Glomerular endothelial cell (primary cell): Measurements from ENCODE around the gene AXIN2. TPM values are rescaled to one million over a fixed set of nuclear protein-coding genes. Genes with fewer than 3 reads are reported as not detected.
"Not testable (repeated sequence)": the region's sequence is repeated elsewhere in the genome, so short reads cannot be mapped to it uniquely, and the experiment has no call there.

Experiments
- DNase-seq: peaks from one replicate; pipeline ENCODE4 v3.0.0-alpha.2; 2011; ENCODE audit warnings: low read depth, low spot score; ENCODE audit errors: extremely low read depth
- total RNA-seq: library from RNA; depleted of rRNA; stranded (reverse); fragments of >200 nt; gene quantifications from 2 replicates; pipeline ENCODE4 v1.2.3, GENCODE V29; 2015

The AXIN2 gene
- total RNA-seq, 1 donor from 2014 or later: 0.93 TPM

DNA sequence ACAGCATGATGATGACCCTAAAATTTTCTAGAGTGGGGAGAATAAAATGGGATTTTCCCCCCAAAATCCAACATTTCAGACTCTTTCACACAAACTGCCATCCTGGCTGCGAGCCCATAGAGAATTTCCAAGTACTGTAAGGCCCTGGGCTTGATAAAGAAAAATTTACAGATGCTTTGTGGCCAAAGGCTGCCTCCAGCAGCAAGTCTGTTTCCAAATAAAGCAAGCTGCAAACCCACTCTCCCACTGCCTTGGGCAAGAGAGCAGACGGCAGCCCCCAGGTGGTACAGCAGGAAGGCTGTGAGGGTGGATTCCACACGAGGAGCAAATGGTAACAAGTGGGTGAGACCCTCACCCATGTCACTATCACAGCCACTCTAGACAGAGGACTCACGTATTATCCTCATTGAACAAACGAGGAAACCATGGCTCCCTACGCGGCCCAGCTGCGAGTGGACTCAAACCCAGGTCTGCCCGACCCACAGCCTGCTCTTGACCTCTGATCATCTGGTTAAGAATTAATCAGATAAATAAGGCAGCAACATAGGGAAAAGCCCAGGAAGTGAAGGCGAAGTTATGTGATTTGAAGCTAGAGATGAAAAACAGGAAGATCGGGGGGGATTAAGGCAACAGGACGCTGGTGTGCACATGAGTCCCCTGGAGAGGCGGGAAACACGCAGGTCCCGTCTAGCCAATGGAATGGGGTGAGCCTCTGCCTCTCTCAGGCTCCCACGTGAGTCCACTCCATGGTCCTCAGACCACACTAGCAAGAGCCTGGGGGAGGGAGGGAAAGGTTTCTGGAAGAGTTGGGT is 37.4 kb downstream of the AXIN2 start:
- no peak for DNase-seq

DNA sequence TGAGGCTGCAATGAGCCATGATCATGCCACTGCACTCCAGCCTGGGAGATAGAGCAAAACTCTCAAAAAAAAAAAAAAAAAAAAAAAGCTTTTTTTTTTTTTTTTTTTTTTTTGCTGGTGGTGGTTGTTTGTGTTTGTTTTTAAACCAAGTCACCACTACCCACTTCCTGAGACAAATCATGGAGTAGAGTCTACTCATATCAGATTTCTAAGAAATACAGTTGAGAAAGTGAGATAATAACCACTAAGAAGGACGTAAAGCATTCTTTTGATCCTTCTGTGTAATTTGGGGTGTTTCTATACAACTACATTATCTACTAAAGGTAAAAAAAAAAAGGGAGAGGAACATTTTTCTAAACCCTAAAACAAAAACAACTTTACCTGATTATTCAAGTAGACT is 38.0 kb downstream of the AXIN2 start:
- DNase-seq: no peak

DNA sequence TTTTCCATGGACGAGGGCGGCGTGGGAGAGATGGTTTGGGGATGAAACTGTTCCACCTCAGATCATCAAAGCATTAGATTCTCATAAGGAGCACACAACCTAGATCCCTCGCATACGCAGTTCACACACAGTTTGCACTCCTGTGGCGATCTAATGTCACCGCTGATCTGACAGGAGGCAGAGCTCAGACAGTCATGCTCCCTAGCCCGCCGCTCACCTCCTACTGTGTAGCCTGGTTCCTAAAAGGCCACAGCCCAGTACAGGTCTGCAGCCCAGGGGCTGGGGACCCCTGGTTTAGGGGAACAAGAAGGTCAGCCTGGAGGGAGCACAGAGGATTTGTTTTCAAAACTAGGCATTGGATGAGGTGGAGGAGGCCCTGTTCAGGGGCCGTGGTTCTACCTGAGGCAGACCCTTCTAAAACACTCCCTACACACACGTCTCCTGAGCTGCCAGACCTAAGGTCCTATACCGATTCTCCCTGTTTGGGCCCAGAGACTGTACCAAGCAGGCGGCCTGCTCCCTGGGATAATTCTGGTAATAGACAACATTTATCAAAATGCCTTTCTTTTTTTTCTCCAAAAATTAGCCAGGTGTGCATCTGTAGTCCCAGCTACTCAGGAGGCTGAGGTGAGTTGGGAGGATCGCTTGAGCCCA is 38.6 kb downstream of the AXIN2 start:
- no peak for DNase-seq

DNA sequence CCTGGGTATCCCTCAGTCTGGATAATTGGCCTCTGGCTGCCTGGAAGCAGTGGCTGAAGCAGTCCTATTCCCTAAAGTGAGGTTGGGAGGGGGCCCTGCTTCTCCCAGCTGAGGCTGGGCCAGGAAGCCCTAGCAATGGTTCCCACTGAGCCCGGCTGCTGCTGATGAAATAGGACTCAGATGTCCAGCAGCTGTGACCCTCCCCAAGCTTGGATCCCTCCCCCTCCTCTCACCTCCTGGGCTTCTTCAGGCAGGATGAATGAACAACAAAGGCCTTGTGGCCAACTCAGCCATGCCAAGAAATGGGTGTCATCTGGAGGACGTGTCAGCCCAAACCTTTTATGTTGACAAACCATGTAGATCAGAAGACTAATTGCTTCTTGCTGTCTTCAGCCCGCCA is 42.0 kb downstream of the AXIN2 start:
- no peak for DNase-seq

DNA sequence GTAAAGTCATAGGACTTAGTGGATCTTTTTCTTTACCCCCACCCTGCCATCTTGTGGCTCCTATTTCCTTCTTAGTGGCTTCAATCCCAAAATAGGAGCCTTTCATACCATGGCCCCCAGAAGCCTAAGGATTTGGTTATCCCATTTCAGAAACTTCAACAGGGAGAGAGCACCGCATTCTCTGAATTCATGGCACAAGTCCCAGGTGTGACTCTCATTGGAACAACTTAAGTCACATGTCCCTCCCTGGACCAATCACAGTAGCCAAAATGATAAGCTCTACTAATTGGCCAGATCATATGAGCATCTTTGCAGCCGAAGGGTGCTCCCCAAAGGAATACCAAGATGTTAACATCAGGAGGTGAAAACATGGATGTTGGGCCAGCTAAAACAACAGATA is 43.2 kb downstream of the AXIN2 start:
- DNase-seq: no peak

DNA sequence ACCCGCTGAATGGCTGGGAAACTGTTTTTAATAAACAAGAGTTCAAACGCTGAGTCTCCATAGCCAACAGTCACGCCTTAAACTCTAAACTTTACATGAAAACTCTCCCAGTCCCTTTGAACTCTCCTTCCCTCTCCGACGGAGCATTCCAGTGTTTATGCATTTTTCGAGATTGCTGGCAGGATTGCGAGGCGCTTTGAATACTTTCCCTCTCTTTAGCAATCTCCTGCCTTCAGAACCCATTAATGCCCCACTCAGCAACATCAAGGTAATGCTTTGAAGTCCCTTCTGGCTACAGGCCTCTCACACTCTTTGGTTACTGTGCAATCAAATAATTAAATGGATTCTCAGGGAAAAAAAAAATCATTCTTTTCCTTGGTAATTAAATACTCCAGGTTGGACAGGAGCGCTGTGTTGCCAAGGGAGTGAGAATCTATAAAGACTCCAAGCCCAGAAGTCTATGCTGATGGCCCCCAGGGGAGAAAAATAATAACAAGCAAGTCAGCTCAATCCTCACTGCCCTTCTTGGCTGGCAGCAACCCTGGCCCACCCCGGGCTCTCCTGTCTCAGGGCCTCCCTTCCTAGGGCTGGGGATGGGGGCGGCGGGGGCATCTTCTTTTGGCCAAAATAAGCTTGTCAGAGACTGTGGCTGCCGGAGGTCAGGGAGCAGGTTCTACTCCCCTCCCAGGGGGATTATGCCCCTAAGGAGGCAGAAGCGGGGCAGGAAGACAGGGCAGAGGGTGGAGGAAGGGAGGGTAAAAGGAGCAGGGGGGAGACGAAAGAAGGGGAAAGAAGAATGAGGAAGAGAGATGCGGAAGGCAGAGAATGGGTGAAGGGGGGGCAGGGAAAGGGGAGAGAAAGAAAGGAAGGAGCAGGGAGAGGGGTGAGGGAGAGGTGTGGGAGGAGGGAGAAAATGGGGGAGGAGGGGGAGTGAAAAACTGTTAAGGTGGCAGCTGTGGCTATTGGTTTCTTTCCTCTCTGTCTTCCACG is 45.2 kb downstream of the AXIN2 start:
- DNase-seq: no peak

DNA sequence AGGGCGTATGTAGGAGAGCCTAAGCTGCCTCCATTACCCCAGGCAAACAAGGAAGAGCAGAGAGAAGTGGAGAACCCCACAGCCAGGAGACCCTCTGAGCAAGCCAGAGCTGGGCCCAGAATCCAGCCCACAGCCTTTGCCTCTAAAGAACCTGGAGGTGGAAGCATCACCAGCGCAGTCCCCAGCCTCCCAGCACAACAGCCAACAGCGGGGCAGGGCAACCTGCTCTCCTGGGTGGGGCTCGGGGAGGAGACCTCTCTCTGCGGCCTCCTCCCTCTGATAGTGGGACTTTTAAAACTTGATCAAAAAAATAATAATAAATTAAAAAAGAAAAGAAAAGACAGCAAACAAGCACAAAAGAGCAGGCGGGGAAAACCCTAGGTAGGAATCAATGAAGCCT is 45.9 kb downstream of the AXIN2 start:
- no peak for DNase-seq

DNA sequence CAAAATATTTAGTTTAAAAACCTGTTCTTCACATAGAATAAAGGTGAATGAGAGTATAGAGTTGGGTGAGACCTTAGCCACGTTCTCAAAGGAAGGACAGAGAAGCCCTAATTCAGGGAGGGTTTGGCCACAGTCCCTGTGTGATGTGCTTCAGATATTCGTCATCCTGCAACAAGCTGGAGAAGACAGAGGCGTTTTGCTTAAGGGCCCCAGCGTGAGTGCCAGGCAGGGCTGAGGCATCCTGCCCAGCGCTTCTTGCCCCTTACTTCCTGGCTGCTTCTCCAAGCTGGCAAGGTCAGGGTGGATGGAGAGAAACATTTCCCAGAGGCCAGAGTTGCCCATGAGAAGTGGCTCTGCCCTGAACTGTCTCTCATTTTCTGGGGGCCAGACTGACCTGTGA is 46.9 kb downstream of the AXIN2 start:
- no peak for DNase-seq

DNA sequence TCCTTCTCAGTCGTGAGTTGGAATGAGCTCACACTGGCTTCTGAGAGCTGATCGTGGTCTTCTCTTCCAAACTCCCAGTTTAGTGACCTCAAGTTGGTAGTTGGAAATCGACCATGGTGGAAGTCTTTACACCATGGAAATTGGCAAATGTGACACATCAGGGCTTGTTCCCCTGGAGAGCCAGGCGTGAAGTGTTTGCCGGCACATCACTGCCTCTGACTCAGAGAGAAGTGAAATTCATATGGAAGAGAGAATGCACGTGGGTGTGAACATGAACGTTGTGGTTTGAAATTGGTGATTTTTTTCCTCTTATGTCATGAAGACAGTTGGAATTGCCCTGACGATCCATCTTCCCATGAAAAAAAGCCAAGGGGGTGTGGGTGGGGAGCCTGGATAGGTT is 47.4 kb downstream of the AXIN2 start:
- DNase-seq: no peak

DNA sequence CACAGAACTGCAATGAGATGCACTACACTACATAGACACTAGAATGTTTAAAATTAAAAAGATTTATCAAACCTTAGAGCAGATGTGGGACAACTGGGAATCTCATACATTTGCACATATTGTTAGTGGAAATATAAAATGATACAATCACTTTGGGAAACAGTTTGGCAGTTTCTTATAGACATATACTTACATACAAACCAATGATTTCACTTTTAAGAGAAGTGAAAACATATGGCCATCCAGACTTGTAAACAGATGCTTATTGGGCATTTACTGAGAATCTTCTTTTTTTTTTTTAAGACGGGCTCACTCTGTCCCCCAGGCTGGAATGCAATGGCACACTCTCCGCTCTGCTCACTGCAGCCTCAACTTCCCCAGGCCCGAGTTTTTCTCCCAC is 50.1 kb downstream of the AXIN2 start:
- DNase-seq: no peak

DNA sequence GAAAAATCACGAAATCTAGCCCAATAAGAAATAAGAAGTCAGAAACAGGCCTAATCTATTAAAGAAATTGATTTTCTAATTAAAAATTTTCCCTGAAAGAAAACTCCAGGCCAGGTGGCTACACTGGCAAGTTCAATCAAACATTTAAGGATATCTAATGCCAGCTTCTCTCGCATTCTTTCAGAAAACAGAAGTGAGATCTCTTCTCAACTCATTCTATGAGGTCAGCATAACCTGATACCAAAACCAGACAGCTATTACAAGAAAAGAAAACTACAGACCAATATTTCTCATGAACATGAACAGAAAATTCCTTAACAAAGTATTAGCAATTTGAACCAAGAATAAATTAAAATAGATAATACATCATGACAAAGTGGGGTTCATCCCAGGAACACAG is 52.4 kb downstream of the AXIN2 start:
- DNase-seq: no peak

DNA sequence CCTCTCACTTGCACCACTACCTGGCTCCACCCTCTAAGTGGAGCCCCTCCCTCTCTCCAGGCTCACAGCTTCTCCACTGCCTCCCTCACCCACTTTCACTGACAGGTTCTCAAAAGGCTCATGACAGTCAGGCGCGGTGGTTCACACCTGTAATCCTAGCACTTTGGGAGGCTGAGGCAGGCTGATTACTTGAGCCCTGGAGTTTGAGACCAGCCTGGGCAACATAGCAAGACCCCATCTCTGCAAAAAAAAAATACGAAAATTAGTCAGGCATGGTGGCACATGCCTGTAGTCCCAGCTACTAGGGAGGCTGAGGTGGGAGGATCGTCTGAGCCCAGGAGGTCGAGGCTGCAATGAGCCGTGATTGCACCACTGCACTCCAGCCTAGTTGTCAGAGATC is 56.8 kb downstream of the AXIN2 start:
- not testable (repeated sequence) for DNase-seq

DNA sequence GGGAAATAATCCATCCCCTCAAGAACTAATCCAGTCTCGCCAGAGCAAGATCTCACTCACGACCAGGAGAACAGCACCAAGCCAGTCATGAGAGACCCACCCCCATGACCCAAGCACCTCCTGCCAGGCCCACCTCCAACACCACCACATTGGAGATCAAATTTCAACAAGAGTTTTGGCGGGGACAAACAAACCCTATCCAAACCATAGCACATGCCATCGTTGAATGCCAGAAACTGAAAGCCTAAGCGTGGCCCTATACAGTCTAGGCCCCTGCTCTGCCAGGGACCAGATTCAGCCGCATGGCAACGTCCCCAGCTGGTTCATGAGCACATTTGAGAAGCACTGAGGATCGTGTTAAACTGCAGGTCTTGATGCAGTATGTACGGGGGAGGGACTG is 57.3 kb downstream of the AXIN2 start:
- no peak for DNase-seq

DNA sequence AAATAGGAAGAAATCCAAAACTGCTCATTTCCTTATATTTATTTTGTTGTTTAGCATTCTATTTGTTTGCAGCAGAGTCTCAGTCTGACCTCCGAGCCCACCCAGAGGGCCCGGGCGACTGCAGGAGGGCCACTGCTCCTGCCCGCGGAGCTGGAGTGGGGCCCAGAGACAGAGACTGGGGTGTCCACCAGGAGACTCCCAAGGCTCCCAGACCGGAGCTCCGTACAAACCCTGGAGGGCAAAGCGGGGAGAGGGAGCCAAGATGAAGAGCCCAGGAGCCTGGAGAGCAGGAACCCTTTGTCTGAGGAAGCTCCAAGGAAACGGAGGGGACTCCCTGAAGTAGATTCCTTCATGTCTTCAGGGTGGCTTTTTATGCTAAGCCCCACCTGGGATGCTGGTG is 57.9 kb downstream of the AXIN2 start:
- DNase-seq: no peak

DNA sequence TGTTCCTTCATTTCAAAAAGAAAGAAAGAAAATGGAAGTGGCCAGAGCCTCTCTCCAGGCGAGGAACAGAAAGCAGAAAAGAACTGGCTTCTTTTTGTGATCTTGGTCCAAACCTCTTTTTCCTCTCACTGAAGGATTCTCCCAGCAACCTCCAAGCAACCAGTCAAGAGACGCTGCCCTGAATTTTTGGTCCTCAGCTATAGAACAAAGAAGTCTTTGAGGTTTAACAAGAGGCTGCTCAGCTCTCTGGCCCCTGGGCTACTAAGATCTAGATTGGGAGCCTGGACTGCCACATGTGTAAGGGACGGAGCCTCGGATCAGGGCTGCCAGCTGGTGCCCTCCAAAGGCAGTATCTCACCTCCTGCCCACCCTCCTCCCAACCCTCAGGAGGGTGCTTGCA is 62.6 kb downstream of the AXIN2 start:
- DNase-seq: no peak

DNA sequence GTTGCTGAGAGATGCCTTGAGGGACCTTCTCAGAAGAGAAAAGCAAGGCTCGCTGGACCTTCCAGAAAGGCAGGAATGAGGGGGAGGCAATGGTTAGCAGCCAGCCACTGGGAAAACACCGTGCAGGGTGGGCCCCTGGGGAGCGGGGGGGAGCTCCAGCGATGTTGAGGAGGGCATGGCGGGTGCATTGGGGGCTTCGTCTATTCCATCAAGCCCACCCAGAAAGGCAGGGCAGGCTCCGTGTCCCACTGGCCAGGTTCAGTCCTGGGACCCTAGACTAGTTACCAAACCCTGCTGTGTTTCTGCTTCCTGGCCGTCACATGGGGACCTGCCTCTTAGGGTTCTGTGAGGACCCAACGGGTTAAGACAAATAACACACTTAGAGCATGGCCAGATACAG is 64.6 kb downstream of the AXIN2 start:
- DNase-seq: no peak

DNA sequence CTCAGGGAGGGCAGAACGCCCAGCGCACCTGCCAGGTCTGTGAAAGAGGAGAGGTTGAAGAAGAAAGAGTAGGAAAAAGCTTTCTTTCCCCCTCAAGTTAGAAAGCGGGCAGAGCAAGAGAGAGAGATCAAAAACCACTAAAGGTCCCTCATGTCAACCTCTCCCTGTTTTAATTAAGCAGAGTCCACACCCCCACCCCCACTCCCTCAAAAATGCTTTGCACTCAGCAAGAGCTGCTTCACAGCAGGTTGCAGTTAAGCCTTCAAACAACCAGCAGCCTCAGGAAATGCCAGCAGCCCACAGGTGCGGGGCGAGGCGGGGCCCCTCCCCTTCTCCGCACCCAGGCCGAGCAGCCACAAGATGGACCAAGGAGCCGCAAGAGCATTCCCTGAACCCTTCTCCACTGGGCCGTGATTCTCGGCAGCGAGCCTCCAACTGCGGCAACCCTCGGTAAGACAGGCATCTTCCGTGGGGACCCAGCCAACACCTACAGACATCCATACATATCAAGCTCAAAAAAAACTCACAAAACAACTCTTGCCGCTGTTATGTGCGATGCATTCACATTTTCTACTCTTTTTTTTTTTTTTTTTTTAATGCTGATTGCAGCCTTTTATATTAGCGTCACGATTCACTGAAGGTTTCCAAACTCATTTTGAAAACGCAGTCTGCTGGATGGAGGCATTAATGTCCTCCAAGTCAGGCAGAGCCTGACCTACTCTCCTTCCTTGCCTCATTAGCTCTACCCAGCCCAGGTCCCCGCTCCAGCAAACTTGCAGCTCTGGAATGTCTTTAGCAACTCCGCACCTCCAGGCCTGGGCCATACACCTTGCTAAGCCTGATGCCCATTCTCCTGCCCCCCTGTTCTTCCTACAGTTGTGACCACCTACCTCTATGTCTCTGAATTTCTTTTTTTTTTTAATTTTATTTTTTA is 66.1 kb downstream of the AXIN2 start:
- no peak for DNase-seq

DNA sequence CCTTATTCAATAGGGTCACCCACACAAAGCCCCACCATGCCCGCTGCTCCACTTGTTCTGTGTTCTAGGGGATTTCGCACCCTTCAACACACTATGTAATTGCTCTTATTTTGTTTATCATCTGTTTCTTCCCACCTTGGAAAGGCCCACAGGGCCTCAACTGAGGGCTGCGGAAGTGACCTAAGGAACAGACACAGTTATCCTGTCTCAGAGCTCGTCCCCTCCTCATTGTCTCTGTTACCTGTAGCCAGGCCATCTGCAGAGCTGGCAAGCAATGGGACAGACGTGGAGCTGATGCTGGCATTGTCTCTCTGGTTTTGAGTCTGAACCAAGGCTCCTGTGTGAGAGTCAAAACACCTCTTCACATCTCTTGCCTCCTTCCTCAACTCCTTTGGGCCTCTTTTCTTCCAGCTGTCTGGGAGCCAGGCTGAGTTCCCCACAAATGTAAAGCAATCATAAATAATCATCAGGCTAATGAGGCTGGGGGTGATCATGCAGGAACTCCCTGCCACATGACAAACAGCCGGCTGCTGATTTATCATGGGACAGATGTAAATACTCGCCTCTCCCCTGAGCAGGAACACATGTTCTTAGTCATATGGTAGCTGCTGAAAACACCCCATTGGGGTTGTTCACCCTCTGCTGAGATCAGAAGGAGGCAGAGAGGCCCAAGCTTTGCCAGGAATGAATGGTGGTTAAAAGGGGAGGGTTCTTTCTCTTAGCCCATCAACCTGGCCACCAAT is 71.9 kb downstream of the AXIN2 start:
- DNase-seq: no peak

DNA sequence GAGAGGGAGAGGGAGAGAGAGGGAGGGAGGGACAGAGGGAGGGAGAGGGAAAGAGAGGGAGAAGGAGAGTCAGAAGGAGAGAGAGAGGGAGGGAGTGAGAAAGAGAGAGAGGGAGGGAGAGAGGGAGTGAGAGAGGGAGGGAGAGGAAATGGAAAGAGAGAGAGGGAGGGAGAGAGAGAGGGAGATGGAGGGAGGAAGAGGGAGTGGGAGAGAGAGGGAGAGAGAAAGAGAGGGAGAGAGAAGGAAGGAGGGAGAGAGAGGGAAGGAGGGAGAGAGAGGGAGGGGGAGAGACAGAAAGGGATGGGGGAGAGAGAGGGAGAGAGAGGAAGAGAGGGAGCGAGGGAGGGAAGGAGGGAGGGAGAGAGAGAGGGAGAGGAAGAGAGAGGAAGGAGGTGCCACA is 72.8 kb downstream of the AXIN2 start:
- DNase-seq: no peak

DNA sequence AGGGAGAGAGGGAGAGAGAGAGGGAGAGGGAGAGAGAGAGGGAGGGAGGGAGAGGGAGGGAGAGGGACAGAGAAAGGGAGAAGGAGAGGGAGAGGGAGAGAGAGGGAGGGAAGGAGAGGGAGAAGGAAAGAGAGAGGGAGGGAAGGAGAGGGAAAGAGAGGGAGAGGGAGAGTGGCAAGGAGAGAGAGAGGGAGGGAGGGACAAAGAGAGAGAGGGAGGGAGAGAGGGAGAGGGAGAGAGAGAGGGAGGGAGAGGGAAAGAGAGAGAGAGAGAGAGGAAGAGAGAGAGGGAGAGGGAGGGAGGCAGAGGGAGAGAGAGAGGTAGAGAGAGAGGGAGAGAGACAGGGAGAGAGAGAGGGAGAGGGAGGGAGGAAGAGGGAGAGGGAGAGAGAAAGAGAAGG is 73.5 kb downstream of the AXIN2 start:
- DNase-seq: no peak
